ENCODE data around the gene GDPD5. TPM values are rescaled to one million over a fixed set of nuclear protein-coding genes. Genes with fewer than 3 reads are reported as not detected.

The GDPD5 gene
- polyA plus RNA-seq, 3 donors, result 12.1 to 19.1 (median 13.6) TPM

DNA sequence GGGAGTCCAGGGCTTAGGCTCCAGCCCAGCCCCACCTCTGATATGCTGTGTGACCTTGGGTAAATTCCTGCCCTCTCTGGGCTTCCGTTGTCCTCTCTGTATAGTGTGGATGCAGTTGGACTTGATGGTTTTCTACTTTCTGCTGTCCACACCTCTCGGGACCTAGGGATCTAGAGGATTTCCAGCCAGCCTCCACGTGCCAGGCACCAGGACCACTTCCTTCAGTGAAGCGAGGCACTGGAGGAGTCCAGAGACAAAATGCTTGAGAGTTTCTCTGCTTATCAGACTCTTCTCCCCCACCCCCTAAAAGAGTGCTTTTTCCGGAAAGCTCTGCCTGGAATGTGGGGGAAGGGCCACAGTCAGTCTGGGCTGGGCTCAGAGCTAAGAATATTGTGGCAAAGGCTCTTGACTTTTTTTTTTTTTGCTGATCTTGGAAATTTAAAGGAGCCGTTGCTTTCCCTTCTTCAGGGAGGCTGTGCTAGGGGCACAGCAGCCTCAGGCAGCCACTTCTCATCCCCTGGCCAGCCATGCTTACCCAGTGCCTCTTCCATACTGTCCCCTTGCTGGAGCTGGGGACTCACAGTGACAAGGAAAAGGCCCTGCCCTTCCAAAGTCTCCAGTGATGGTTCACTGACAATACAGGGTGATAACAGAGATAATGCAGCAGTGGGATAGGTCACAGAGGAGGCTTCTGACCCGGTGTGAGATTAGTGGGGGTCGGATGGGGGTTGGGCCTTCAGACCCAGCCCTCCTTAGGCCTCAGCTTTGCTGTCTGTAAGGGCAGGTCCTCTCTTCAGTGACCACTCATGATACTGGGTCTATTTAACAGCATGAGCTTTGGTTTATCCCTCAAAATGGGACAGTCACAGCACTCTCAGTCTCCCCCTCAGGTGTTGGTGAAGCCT lies 33.5 kb upstream of the GDPD5 start:
- DNase-seq, result no peak

DNA sequence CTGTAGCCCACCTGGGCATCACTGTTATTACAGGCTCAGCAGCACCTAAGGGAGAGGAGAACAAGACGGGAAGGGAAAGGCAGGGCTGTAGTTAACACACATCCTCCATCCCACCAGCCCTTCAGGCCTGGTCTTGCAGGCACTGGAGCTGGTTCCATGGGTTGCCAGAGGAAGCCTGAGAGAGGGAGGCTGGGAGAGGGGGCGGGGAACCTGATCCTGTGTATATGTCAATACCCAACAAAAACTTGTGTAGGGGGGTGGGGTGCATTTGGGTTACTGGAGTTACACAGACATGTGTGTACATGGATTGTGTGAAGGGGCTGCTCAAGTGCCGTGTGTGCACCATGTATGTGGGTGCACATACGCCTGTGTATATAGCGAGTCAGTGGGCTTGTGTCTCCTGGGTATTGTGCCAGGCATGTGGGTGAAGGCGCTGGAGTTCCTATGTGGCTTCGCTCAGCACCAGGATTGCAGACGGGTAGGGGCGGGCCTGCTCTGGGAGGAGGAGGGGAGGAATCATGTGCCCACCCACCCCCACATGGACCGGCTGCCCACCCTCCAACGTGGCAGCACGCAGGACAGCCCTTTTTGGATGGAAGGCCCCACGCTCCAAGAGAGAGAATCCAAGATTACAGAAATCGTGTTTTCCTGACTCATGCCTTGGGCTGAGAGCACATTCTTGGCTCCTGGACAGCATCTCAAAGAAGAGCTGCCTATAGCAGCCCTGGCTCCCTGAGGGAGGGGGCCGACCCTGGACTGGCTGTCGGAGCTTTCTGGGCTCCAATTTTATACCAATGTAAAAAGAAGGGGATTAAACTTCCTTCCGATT lies 32.1 kb upstream of the GDPD5 start:
- no peak for DNase-seq

DNA sequence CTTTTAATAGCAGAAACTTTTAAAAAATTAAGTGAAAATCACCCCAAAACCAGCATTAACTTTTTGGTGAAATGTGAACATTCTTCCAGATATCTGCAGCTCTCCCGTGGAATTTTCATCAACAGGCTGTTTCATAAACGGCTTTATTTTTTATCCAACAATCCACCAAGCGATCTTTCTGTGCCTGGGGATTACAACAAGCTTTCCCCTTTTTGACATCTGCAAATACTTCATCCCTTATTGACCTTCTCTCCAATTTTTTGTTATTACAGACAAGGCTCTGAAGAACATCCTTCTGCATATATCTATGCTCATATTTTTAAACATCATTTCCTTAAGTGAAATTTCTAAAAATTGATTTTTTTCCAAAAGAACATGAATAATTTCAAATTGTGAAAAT lies 30.5 kb upstream of the GDPD5 start:
- no peak for DNase-seq

DNA sequence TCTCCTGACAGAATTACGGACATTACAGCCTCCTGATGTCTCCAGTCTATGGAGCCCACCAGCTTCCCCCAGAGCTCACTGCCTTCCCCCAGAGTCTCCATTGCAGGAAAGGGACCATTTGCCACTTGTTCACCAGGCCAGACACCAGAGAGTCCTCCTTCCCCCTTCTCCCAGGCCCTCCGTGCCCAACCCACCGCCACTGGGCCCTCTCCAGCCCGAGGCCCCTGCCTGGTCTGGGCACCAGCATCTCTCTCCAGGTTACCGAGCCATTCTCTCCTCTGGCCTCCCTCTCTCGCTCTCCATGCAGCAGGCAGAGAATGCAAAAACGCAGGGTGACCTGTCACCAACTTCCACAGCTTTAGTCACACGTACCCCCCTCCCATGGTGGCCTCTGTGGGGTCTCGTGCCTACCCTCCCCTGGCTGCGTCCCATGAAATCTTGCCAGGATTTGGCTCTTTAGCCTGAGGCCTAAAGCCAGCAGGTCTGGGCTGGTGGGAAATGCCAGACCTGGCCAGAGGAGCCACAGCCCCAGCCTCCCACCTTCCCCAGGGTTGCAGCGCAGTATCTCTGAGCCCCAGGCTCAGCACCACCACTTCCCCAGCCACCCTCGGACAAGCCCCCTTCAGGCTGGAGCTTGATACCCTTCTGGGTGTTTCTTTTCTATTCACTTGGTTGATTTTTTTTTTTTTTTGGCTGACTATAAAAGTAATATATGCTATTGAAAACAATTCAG lies 29.5 kb upstream of the GDPD5 start:
- DNase-seq, result no peak

DNA sequence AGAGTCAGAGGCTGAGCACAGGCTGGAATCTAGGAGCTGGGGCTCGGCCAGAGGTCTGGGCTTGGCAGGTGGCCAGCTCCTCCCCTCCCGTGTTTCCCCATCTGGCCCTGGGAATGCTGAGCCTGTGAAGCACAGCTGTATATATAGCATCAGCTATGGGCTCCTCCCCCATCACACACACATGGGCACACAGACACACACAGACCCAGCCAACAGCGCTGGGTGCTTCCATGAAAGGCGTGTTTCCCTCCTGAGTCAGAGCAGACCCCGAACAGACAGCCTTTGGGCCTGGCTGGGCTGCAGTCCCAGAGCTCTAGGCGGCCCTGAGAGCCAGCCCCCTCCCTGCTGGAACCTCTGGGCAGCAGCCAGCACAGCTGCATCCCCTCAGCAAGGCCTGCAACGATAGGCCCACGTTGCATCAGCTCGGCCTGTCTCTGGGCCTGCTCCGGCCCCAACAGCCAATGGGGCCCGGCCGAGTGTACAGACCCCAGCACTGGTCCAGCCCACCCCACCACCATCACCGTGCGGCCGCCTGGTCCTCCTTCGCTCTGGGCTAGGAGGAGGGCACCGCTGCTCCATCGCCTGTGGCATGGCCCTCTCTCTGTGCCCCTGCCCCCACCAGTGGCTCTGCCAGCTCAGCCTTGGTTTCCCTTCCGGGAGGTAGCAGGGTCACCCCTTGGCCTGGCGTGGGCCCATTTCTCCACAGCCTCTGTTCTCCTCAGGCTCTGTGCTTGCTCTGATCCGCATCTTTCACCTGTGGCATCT lies 28.7 kb upstream of the GDPD5 start:
- DNase-seq, result peak; percentile 92

DNA sequence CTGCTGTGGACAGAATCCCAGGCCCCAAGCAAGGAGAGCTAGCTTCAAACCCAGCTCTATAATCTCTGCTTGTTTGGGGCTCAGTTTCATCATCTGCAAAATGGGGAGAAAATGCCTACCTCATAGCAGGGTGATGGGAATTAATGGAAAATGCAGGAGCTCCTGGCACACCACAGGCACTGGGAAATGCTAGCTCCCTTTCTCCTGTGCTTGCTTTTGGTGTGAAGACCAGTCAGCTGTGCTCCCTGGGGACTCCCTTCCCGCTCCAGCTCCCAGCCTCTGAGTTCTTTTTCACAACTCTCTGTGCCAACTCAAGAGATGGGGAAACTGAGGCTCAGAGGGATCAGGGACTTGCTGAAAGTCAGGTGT lies 28.1 kb upstream of the GDPD5 start:
- no peak for DNase-seq

DNA sequence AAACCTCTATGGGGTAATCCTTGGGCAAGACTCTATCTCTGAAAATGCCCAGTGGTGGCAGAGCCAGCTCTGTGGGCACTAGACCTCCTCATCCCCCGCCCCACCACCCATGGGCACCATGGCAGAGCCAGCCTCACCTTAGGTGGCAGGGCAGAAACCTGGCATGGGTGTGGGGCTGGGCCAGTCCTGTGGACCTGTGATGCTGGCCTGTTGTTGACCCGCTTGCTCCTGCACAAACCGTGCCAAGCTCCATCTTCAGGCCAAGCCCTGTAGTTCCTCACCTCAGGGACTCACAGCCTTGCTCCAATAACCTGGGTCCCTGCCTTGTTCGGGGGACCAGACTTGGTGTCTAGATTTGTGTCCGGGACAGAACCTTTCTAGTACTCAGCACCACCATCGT lies 27.4 kb upstream of the GDPD5 start:
- DNase-seq, result no peak

DNA sequence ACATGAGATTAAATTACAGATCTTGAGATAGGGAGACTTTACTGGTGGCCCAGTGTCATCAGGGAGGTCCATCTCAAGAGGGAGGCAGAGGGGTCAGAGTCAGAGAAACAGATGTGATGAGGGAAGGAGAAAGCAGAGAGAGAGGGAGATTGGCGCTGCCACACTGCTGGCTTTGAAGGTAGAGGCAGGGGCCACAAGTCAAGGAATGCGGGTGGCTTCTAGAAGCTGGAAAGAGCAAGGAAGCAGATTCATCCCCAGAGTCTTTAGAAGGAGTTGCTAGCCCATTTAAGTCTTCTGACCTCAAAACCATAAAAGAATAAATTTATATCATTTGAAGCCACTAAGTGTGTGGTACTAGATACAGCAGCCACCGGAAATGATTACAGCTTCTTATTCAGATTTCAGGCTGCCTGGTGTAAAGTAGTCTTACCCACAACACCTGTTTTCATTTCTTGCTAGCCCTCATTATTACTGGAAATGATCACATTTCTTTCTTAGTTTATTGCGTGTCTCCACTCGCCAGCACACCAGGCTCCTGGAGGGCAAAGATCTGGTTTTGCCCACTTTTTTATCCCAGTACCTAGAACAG lies 23.7 kb upstream of the GDPD5 start:
- no peak for DNase-seq

DNA sequence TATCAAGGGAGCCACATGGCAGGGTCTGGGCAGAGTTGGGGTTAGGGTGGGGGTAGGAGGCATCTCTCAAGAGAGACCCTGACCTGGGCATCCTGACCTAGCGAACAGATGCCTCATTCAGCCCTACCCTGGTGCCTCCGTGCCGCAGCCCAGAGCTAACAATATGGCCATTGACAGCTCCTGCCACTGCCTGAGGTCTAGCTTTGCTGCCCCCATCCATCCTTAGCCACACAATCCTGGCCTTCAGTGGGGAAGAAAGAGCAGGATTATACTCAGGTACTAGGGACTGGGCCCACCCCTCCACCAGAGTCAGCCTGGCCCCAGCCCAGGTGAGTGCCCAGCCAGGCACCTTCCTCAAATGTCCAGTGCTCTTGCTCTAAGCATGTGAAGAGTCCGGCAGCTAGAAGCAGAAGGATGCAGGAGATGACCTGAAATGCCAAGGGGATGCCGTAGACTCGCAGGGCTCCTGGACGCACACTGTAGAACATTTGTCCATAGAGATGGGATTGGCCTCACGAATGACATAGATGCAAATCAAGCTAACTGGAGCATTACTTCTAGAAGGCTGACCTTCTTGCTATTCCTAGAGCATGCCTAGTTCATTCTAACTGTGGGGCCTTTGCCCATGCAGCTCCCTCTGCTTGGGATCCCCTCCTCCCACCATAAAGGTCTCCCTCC lies 23.0 kb upstream of the GDPD5 start:
- no peak for DNase-seq

DNA sequence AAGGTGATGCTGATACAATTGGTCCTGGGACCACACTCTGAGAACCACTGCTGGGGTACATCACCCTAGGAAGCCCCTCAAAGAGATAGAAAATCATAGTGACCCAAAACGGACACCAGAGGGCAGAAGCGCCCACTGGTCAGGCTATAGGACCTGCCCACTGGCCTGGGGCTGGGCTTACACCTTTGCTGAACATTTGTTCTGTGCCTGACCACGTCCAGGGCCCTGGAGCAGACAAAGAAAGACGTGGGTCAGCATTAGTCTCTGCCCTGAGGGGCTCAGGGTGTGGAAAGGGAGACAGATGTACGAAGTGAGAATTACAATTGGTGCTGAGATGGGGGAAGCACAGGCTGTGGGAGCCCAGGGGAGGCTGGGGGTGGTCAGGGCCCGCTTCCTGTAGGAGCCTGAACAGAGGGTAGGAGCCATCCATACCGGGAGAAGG lies 21.9 kb upstream of the GDPD5 start:
- DNase-seq, result peak; percentile 77

DNA sequence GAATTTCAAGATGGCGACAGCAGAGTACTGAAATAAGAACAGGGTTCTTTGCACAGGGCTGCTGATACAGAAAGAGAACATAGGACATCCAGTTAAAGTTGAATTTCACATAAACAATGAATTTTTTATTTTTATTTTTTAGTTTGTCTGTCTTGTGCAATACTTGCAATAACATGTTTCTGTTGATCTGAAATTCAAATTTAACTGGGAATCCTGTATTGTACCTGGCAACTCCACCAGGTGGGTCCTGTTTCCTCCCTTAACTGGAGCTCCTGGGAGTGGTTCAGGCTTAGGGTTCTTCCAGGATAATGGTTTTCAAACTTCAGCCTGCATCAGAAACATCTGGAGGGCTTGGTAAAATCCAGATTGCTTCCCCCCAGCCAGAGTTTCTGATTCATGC lies 21.4 kb upstream of the GDPD5 start:
- no peak for DNase-seq

DNA sequence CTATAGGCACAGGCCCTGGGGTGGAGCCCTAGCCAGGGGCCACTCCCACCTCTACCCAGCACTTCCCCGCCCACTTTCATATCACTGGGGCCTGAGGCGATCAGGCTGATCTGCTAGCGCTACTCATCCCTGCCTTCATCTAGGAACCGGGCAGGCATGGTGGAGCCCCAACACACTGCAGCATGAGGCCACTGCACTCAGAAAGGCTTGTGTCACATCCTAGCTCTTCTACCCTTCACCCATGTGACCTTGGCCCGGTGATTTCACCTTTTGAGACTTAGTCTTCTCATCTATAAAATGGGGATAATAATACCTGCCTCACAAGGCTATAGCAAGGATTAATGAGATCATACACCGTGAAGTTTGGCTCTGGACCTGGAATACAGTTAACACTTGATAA lies 18.1 kb upstream of the GDPD5 start:
- no peak for DNase-seq

DNA sequence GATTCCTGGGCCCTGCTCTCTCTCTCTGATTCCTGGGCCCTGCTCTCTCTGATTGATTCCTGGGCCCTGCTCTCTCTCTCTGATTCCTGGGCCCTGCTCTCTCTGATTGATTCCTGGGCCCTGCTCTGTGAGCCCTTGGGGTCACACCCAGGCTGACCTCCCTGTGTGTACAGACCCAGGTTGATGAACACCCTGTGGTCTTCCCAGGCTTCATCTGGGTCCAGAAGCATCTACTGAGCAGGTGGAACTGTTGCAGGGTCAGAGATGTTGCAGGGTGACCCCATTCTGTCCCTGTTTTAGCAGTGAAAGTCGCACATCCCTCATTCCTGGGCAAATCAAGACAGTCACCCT lies 16.3 kb upstream of the GDPD5 start:
- no peak for DNase-seq

DNA sequence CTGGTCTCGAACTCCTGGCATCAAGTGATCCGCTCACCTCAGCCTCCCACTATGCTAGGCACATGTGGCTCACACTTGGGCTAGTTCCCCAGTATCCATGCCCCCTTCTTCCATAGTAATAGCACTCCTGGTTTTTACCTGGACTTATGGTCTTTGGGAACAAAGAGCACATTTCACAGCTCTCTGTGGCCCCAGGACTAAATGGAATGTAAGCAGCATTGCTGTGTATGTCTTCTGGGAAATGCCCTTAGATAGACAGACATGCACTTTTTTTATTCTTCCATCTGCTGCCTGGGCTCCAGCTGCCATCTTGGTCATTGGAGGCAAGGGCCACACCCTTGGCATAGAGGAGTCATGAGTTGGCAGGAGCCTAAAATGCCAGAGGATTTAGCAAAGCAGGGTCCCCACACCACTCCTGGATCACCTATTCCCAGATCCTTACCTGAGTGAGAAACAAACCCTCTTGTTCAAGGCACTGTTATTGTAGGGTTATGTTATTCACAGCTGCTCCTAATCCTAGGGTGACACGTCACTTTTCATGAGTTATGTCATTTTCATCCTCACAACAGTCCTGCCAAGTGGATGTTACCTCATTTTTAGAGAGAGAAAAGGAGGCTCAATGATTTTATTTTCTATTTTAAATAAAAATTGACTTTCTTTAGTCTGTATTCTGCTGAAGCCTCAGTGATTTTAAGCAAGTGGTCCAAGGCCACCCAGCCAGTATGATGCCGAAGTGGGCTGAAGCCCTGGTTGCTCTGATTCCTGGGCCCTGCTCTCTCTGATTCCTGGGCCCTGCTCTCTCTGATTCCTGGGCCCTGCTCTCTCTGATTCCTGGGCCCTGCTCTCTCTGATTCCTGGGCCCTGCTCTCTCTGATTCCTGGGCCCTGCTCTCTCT lies 15.7 kb upstream of the GDPD5 start:
- DNase-seq, result no peak

DNA sequence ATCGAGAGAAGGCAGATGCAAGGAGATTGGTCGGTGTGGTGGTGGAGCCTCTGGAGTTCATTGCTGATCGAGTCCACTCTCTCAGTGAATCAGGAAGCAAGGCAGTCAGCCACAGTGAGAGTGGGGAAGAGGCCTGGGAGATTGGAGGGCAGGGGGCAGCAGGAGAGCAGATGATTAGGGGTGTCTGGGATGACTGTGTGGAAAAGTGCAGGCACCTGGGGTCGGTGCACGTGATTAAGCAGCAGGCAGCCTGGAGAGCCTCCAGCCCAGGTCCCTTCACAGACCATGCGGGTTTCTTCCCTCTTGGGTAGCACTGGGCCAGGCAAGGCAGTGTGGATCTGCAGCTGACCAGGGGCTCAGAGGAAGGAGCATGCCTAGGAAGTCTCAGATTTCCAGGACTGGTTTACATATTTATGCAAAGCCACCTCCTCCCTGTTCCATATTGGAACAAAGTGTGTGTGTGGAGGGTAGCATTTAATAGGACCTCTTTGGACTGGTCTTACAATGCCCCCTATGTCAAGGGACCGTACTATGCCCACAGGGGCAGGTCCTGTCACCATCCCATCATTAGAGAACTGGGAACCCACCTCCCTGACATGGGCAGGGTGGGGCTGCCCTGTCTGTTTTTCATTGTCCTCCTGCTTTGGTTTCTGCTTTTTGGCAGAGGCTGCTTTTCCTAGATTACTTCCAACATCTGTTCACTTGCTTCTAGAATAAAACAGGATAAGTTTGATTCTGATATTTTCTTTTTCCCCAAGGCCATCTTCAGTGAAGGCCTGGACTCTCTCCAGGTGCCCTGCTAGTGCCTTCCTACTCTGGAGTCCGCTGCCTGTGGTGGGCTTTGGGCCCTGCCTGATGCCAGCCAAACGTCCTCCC lies 14.0 kb upstream of the GDPD5 start:
- DNase-seq, result no peak

DNA sequence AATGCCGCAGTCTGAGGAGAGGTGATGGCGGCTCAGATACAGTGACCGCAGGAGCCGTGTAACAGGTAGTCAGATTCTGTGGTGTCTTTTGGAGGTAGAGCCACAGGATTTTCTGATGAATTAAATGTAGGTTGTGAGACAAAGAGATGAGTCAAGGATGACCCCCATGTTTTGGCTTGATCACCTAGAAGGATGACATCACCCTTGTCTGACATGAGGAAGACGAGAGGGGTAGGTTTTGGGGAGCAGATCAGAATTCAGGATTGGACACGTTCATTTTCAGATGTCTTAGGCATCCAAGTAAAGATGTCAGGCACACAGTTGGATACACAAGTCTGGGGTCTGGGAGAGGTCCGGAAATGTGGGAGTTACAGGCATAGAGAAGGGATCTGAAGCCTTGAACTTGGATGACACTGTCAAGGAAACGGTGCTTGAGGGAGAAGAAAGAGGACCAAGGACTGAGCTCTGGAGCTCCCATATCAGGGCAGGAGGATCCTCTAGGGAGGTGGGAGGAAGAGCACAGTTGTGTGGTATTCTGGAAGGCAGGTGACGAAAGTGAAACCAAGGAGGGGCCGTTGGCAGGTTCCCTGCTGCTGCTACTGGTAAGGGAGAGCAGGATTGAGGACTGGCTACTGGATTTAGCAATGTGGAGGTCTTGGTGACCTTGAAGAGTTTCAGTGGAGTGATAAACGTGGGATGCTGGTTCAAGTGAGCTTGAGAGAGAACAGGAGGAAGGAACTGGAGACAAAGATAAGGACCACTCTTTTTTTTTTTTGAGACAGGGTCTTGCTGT lies 12.6 kb upstream of the GDPD5 start:
- DNase-seq, result no peak

DNA sequence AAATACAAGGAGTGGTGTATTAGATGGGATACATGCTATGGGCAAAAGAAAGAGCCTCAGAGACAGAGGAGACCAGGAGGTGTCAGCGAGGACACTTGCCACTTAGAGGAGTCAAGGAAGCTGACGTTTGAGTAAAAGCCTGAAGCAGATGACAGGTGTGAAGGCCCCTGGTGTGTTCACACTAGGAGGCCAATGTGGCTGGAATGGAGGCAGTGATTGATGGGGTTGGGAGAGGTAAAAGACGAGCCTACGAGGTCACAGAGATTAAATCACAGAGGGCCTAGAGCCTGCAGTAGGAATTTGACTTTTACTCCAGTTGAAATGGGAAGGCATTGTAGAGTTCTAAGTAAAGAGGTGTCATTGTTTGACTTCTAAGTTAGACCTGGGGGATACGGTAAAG lies 12.0 kb upstream of the GDPD5 start:
- no peak for DNase-seq

Data from renal pelvis (tissue), 4 donors.